Endodermal cell (in vitro differentiated cells): ENCODE measurements around the gene CTTN. TPM values are rescaled to one million over a fixed set of nuclear protein-coding genes. Genes with fewer than 3 reads are reported as not detected.
A peak's percentile ranks its signal among the peaks of the same experiment; 100 is the strongest.

Experiments used
- DNase-seq: peaks from one replicate; pipeline ENCODE4 v3.0.0-alpha.2; 2017
- H3K27ac ChIP-seq: 2 replicates; pipeline ENCODE4 v1.5.1; 2013; ENCODE audit warnings: mild to moderate bottlenecking, low read depth, low read length, moderate library complexity
- H3K27me3 ChIP-seq: 2 replicates; pipeline ENCODE4 v1.6.1; 2013; ENCODE audit warnings: mild to moderate bottlenecking, low read length, moderate library complexity; ENCODE audit not compliant: insufficient read depth, control insufficient read depth, poor library complexity, severe bottlenecking
- H3K36me3 ChIP-seq: 2 replicates; pipeline ENCODE4 v1.7.0; 2013; ENCODE audit warnings: mild to moderate bottlenecking, low read length, moderate library complexity; ENCODE audit not compliant: control insufficient read depth, insufficient read depth
- H3K4me1 ChIP-seq: one replicate; pipeline ENCODE4 v1.7.0; 2013; ENCODE audit warnings: low read length; ENCODE audit not compliant: control insufficient read depth, insufficient read depth
- H3K4me3 ChIP-seq: 2 replicates; pipeline ENCODE4 v1.5.1; 2013; ENCODE audit warnings: mild to moderate bottlenecking, low read length, moderate library complexity
- H3K9ac ChIP-seq: 2 replicates; pipeline ENCODE4 v1.6.1; 2013; ENCODE audit warnings: mild to moderate bottlenecking, low read length, moderate library complexity; ENCODE audit not compliant: poor library complexity, severe bottlenecking; ENCODE audit errors: extremely low read depth
- H3K9me3 ChIP-seq: 2 replicates; pipeline ENCODE4 v1.6.1; 2013; ENCODE audit warnings: mild to moderate bottlenecking, low read length, moderate library complexity; ENCODE audit not compliant: control insufficient read depth
- H3K27ac Mint-ChIP-seq: 2 replicates; pipeline ENCODE4 v1.8.0; 2020; ENCODE audit warnings: mixed read lengths
- H3K27me3 Mint-ChIP-seq: 2 replicates; pipeline ENCODE4 v1.8.0; 2021; ENCODE audit warnings: mild to moderate bottlenecking, mixed read lengths; ENCODE audit not compliant: insufficient read depth
- H3K36me3 Mint-ChIP-seq: 2 replicates; pipeline ENCODE4 v1.8.0; 2020; ENCODE audit warnings: low read depth, mixed read lengths
- H3K4me1 Mint-ChIP-seq: 2 replicates; pipeline ENCODE4 v1.8.0; 2020; ENCODE audit warnings: mixed read lengths
- H3K4me3 Mint-ChIP-seq: 2 replicates; pipeline ENCODE4 v1.8.0; 2020; ENCODE audit warnings: mild to moderate bottlenecking, moderate library complexity, mixed read lengths
- H3K9me3 Mint-ChIP-seq: 2 replicates; pipeline ENCODE4 v1.8.0; 2020; ENCODE audit warnings: mild to moderate bottlenecking, mixed read lengths
- CTCF ChIP-seq: fragments of 200-600 bp; sonication (generic); conservative IDR thresholded peaks from 2 replicates; pipeline ENCODE4 v1.5.0; 2021; ENCODE audit warnings: antibody characterized with exemption, mild to moderate bottlenecking
- WGBS, 2 experiments: methylation state at CpG; one replicate each; pipeline versions ENCODE4 v1.1.5 to v1.1.7; 2013; ENCODE audit warnings: missing lambda C conversion rate in 2 of 2, mixed read lengths in 1 of 2; ENCODE audit not compliant: insufficient coverage in 1 of 2, insufficient read length in 1 of 2; 5-methylcytosine and 5-hydroxymethylcytosine counted together
- total RNA-seq, 2 donors: library from RNA; stranded (reverse); fragmentation: NEBNext Ultra II Directional in 1 of 2; extraction: Animal tissue kit (Norgen Biotek cat#: 25700) in 1 of 2; gene quantifications; 2 replicates in 1 of 2; 3 replicates in 1 of 2; pipeline ENCODE4 v1.2.1, GENCODE V29; 2021

Gene CTTN
- total RNA-seq, 2 donors from 2014 or later: 282 to 283 TPM

GRCh38 chr11:70352100-70352499 is 46.2 kb upstream of the CTTN start:
- H3K4me3 Mint-ChIP-seq: no peak overlapping the region
- Histone ChIP-seq H3K27ac (no peak overlapping the region), H3K9ac (no peak overlapping the region), H3K9me3 (no peaks in the 10 kb centered on the region), H3K4me1 (no peaks in the 10 kb centered on the region), H3K36me3 (peaks cover 93% of the 10 kb centered on the region), H3K27me3 (no peaks in the 10 kb centered on the region), H3K4me3 (no peak overlapping the region)
- DNase-seq: no peak
- WGBS, 2 experiments: 97% methylated on average over 1 of the region's 1 CpG; no CpG with 5 or more reads in 1 of the 2 experiments
- TF ChIP-seq CTCF: no peak
- no peaks in the 10 kb centered on the region for H3K27me3 Mint-ChIP-seq
- H3K4me1 Mint-ChIP-seq: no peaks in the 10 kb centered on the region
- H3K36me3 Mint-ChIP-seq: peaks cover 82% of the 10 kb centered on the region
- H3K9me3 Mint-ChIP-seq: no peaks in the 10 kb centered on the region
- H3K27ac Mint-ChIP-seq: peak overlapping the region; percentile 79

- H3K36me3 ChIP-seq: peaks cover 93% of the 10 kb centered on the region
- no peaks in the 10 kb centered on the region for H3K4me1 Mint-ChIP-seq
- peaks cover 79% of the 10 kb centered on the region for H3K36me3 Mint-ChIP-seq
- H3K9me3 Mint-ChIP-seq: no peaks in the 10 kb centered on the region
- no peak overlapping the region for H3K9ac ChIP-seq
- H3K27me3 ChIP-seq: no peaks in the 10 kb centered on the region
- H3K4me3 Mint-ChIP-seq: no peak overlapping the region
- H3K27ac ChIP-seq: no peak overlapping the region
- H3K27ac Mint-ChIP-seq: peak overlapping the region; percentile 79
- no peaks in the 10 kb centered on the region for H3K27me3 Mint-ChIP-seq
- no peak for DNase-seq
- H3K4me1 ChIP-seq: no peaks in the 10 kb centered on the region
- H3K9me3 ChIP-seq: no peaks in the 10 kb centered on the region
- TF ChIP-seq CTCF: no peak
- H3K4me3 ChIP-seq: no peak overlapping the region
- WGBS, 2 experiments: 93% methylated on average over 18 of the region's 19 CpGs; no CpG with 5 or more reads in 1 of the 2 experiments
Measured at GRCh38 chr11:70352601-70353000, 45.7 kb upstream of the CTTN start.

GRCh38 chr11:70353329-70353728 is 45.0 kb upstream of the CTTN start:
- H3K4me1 ChIP-seq: no peaks in the 10 kb centered on the region
- H3K36me3 Mint-ChIP-seq: peaks cover 80% of the 10 kb centered on the region
- H3K4me3 ChIP-seq: no peak overlapping the region
- TF ChIP-seq CTCF: no peak
- peaks cover 95% of the 10 kb centered on the region for H3K36me3 ChIP-seq
- H3K4me3 Mint-ChIP-seq: no peak overlapping the region
- H3K27me3 Mint-ChIP-seq: no peaks in the 10 kb centered on the region
- no peak overlapping the region for H3K27ac ChIP-seq
- H3K9ac ChIP-seq: no peak overlapping the region
- WGBS, 2 experiments: 96% methylated on average over 2 of the region's 2 CpGs; no CpG with 5 or more reads in 1 of the 2 experiments
- peak overlapping the region; percentile 75 for H3K27ac Mint-ChIP-seq
- H3K9me3 ChIP-seq: no peaks in the 10 kb centered on the region
- no peaks in the 10 kb centered on the region for H3K4me1 Mint-ChIP-seq
- no peaks in the 10 kb centered on the region for H3K9me3 Mint-ChIP-seq
- H3K27me3 ChIP-seq: no peaks in the 10 kb centered on the region
- DNase-seq: no peak
